Ascending aorta (tissue), 2 donors: ENCODE results near the gene OPN1LW. TPM values are rescaled to one million over a fixed set of nuclear protein-coding genes. Genes with fewer than 3 reads are reported as not detected.
"Not testable (repeated sequence)": the region's sequence is repeated elsewhere in the genome, so short reads cannot be mapped to it uniquely, and the experiment has no call there.

ENCODE experiments used
- DNase-seq, 2 donors: peaks; one replicate each; pipeline ENCODE4 v3.0.0-alpha.2; 2019; ENCODE audit warnings: low spot score in 2 of 2
- H3K27ac ChIP-seq, 2 donors: fragments of 200-600 bp; sonication (generic); one replicate each; pipeline ENCODE4 v1.5.1; 2016 to 2017; ENCODE audit warnings: mild to moderate bottlenecking in 1 of 2
- H3K27me3 ChIP-seq: fragments of 200-600 bp; sonication (generic); one replicate; pipeline ENCODE4 v1.5.1; 2017
- H3K36me3 ChIP-seq, 2 donors: fragments of 200-600 bp; sonication (generic); one replicate each; pipeline ENCODE4 v1.5.1; 2016
- H3K4me1 ChIP-seq, 2 donors: fragments of 200-600 bp; sonication (generic); one replicate each; pipeline ENCODE4 v1.5.1; 2016 to 2017; ENCODE audit warnings: mild to moderate bottlenecking in 1 of 2
- H3K4me3 ChIP-seq, 2 donors: fragments of 200-600 bp; sonication (generic); one replicate each; pipeline ENCODE4 v1.5.1; 2016 to 2017; ENCODE audit warnings: mild to moderate bottlenecking in 1 of 2
- H3K9me3 ChIP-seq, 2 donors: fragments of 200-600 bp; sonication (generic); one replicate each; pipeline ENCODE4 v1.5.1; 2016
- CTCF ChIP-seq, 3 experiments: fragments of 200-600 bp in 2 of 3; fragments of 450-650 bp in 1 of 3; sonication (generic) in 2 of 3; IDR thresholded peaks; one replicate each; pipeline ENCODE4 v1.5.1; 2016 to 2019; ENCODE audit warnings: antibody characterized with exemption in 3 of 3, mild to moderate bottlenecking in 1 of 3, moderate library complexity in 1 of 3
- intact Hi-C: fragments of 100-400 bp; cut with DNase I; formaldehyde crosslinking; loops from one replicate; pipeline ENCODE4 v1.15.1; 2023
- total RNA-seq: library from RNA; depleted of rRNA; stranded (reverse); fragments of >200 nt; gene quantifications from one replicate; pipeline ENCODE4 v1.1.0, GENCODE V29; 2016

The OPN1LW gene
- total RNA-seq, result not detected

GRCh38 chrX:154144010-154144409 is at the start of gene OPN1LW:
OPN1LW (plus strand) TSS chrX:154144243; CDS start chrX:154144284, 41 bp downstream.
- peak in 1 of 2 donors; percentile 53 for DNase-seq
- intact Hi-C loops, H3K27ac ChIP-seq, H3K4me1 ChIP-seq, H3K36me3 ChIP-seq, H3K27me3 ChIP-seq, H3K4me3 ChIP-seq, H3K9me3 ChIP-seq: not testable (repeated sequence)

- H3K27me3 ChIP-seq, result no peaks in the 10 kb centered on the region
- H3K36me3 ChIP-seq, result peaks cover 0 to 5% of the 10 kb centered on the region in 2 donors
- peaks cover 0 to 9% of the 10 kb centered on the region in 2 donors for H3K4me1 ChIP-seq
- peak overlapping the region in 1 of 2 donors; percentile 94 for H3K4me3 ChIP-seq
- no peak for TF ChIP-seq CTCF (IDR thresholded peaks at IDR 0.05)
- no peak for DNase-seq
- intact Hi-C loops, result loop anchor here (5.0 kb wide), 1 partner anchor 43 kb away; no protein-coding TSS in a partner anchor
- H3K9me3 ChIP-seq, result no peaks in the 10 kb centered on the region
- no peak overlapping the region for H3K27ac ChIP-seq
Measured at GRCh38 chrX:154094833-154095232, 49.2 kb upstream of the OPN1LW start.

- Histone ChIP-seq H3K27ac (peak overlapping the region; percentile 98 to 99), H3K9me3 (no peaks in the 10 kb centered on the region), H3K4me3 (peak overlapping the region; percentile 66 to 94), H3K36me3 (no peaks in the 10 kb centered on the region), H3K27me3 (no peaks in the 10 kb centered on the region), H3K4me1 (peaks cover 0 to 9% of the 10 kb centered on the region in 2 donors)
- no peak for DNase-seq
- intact Hi-C loops, result loop anchor here (2.0 to 5.0 kb wide), 2 partner anchors 44 to 78 kb away; partner anchors contain the start of gene IRAK1
- TF ChIP-seq CTCF (IDR thresholded peaks at IDR 0.05), result no peak
Measured at GRCh38 chrX:154096140-154097002, 47.7 kb upstream of the OPN1LW start.

- H3K9me3 ChIP-seq, result no peaks in the 10 kb centered on the region
- DNase-seq, result peak; percentile 26 to 79
- peak overlapping the region; percentile 66 to 94 for H3K4me3 ChIP-seq
- TF ChIP-seq CTCF (IDR thresholded peaks at IDR 0.05), result no peak
- H3K27me3 ChIP-seq, result no peaks in the 10 kb centered on the region
- H3K27ac ChIP-seq, result peak overlapping the region; percentile 98 to 99
- peaks cover 0 to 9% of the 10 kb centered on the region in 2 donors for H3K4me1 ChIP-seq
- H3K36me3 ChIP-seq, result no peaks in the 10 kb centered on the region
- intact Hi-C loops, result loop anchor here (2.0 to 5.0 kb wide), 2 partner anchors 45 to 78 kb away; partner anchors contain the start of gene IRAK1
Measured at GRCh38 chrX:154097003-154097588, 46.9 kb upstream of the OPN1LW start.

GRCh38 chrX:154097589-154098541 is 46.2 kb upstream of the OPN1LW start, which contains the start of gene MECP2:
MECP2 (minus strand) TSS chrX:154097717.
- H3K4me3 ChIP-seq, result peak within 1 kb of the TSS; percentile 66 to 94
- H3K27me3 ChIP-seq, result no peaks in the 10 kb centered on the region
- no peak for TF ChIP-seq CTCF (IDR thresholded peaks at IDR 0.05)
- DNase-seq, result peak; percentile 71 to 94
- no peaks in the 10 kb centered on the region for H3K9me3 ChIP-seq
- intact Hi-C loops, result loop anchor here (2.0 to 5.0 kb wide), 2 partner anchors 46 to 79 kb away; partner anchors contain the start of gene IRAK1
- peak within 1 kb of the TSS; percentile 98 to 99 for H3K27ac ChIP-seq
- H3K36me3 ChIP-seq, result no peaks in the 10 kb centered on the region
- H3K4me1 ChIP-seq, result peaks cover 0 to 9% of the 10 kb centered on the region in 2 donors
